Tibial nerve (tissue), 3 donors: ENCODE data around the gene RPA3.

ENCODE experiments used
- CTCF ChIP-seq, 5 experiments: fragments of 200-600 bp in 3 of 5; fragments of 450-650 bp in 2 of 5; sonication (generic) in 3 of 5; IDR thresholded peaks; one replicate each; pipeline ENCODE4 v1.5.1; 2016 to 2019; ENCODE audit warnings: antibody characterized with exemption in 5 of 5, mild to moderate bottlenecking in 3 of 5, moderate library complexity in 2 of 5
- POLR2A ChIP-seq, 2 donors: fragments of 450-650 bp; IDR thresholded peaks; one replicate each; pipeline ENCODE4 v1.6.1; 2017; ENCODE audit warnings: antibody characterized with exemption in 2 of 2, mild to moderate bottlenecking in 2 of 2, moderate library complexity in 2 of 2

DNA sequence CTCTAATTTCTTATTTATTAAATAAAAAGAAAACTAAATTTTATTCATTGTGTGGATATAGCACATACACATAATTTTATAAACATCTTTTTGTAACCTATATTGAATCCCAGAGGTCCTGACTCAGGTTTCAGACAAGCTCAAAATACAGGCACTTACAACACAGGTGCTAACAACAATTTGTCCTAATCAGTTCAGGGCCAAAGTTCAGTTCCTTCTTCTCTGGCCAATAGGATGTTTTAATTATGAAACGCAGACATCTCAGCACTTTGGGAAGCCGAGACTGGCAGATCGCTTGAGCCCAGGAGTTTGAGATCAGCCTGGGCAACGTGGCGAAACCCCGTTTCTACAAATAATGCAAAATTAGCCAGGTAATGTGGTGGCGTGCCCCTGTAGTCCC lies 15.0 kb downstream of the RPA3 start:
- TF ChIP-seq CTCF (IDR thresholded peaks at IDR 0.05) (no peak), POLR2A (IDR thresholded peaks at IDR 0.05) (no peak)
